OCI-M2 (cell line): ENCODE data around the gene LILRB3.

Experiments
- DNase-seq: peaks from one replicate; lab custom pipeline; 2025; ENCODE audit not compliant: unreplicated experiment; lab: John Stamatoyannopoulos, UW

LILRB3 gene

DNA sequence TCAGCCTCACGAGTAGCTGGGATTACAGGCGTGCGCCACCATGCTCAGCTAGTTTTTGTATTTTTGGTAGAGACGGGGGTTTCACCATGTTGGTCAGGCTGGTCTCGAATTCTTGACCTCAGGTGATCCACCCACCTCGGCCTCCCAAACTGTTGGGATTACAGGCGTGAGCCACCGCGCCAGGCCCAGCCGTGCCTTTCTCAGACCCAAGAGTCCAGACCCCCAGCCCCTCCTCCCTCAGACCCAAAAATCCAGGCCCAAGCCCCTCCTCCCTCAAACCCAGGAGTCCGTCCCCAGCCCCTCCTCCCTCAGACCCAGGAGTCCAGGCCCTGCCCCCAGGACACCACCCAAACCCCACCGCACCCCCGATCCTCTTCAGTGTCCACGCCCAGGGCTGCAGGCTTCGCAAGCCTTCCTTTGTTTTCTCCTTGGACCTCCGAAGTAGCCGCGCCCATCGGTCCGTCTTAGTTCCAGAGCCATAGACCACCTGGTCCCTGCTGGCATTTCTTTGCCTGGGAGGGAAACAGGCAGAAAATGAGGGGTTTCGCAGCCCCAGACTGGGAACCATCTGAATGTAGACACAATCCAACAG, 53.6 kb downstream of the LILRB3 start:
- DNase-seq: no peak

DNA sequence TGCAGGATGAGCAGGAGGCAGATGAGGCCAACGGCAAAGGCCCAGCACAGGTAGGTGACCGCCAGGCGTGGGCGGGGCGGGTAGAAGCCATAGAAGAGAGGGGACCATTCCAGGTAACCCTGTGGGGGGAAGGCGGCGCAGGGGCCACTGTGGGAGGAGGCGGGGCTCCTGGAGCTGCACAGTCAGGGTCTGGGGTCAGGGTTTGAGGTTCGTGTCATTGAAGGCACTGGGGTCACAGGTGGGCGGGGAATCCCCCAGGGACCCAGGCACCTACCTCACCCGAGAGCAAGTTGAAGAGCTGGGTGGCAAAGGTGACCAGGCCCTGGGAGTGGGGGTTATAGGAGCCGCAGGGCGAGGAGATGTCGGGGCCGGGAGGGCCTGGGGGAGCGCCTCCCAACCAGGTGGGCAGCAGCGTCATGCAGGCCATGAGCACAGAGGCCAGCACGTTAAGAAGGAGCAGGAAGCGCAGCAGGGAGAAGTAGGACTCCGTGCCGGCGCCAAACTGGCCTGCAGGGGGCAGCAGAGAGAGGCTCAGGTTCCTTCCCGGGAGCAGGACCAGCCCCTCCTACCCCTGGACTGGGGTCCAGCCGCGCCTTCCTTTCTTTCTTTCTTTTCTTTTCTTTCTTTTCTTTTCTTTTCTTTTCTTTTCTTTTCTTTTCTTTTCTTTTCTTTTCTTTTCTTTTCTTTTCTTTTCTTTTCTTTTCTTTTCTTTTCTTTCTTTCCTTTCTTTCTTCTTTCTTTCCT, 54.5 kb downstream of the LILRB3 start:
- peak; percentile 91 for DNase-seq
